ENCODE data around the gene ADGRD1.
A peak's percentile ranks its signal among the peaks of the same experiment; 100 is the strongest.

ADGRD1 gene

DNA sequence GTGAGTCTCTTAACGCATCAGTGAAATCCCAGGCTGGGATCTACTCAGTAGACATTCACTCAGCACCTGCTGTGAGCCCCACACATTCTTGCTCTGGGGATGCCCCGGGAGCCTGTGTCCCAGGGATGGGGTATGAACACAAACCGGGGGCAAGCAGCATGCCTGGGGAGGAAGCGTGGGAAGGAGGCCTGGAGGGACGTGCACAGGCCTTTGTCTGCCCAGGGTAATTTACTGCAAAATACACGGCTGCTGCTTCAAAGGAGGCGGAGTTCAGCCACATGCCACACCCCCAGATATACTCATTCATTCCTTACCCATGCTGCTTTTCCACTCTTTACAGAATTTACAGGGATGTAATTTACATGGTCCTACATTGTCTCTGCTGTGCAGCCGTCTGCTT is 187.8 kb downstream of the ADGRD1 start:
- no peak for DNase-seq

DNA sequence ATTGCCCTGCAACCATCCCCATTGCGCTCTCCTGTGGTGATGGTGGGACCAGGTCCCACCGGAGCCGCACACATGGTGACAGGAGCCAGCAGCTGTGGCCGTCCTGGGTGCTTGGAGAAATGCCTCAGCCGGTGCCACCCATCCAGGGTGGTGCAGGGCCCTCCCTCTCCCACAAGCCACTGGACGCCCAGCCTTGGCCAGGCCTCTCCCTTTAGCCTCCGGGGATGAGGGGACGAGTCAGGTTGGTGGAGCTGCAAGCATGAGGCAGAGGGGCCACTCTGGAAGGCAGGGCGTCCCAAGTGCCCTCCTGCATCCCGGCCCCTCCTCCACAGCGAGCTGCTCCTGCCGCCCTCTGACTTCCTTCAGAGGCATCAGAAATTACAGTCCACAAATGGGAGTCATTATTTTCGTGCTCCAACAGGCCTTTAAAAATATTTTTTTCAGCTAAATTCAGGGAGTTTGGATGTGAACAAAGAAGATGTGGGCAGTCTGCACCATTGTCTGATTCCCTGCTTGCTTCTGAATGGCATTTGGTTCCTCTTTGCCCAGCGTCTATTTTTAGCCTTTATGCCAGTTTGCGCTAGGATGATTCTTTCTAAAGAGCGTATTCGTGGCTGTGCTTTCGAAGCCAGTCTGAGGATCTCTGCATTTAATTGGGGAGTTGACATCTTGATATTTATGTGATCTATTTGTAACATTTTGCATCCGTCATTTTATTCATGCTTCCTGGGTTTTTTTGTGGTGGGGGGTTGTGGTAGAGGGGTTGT is 189.4 kb downstream of the ADGRD1 start:
- DNase-seq, result no peak

DNA sequence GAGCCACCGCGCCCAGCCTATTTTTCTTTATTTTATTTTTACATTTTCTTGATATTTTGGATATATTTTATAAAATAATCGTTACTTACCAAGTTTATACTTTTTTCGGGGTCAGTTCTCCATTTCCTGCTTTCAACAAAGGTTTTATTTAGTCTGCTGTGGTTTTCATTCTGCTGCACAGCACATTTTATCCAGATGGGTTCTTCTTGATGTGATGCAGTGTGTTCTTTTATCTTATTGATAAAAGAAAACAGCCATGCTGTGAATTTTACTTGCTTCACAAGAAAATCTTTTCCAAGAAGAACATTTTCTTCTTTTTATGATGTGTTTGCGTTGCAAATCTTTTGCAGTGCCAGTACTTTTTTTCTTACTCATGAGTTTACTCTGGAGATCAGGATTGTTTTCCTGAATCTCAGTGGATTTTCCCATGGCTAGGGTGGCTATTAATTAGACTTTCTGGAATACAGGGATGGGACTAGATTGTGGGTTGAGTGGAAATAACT is 192.5 kb downstream of the ADGRD1 start:
- no peak for DNase-seq

DNA sequence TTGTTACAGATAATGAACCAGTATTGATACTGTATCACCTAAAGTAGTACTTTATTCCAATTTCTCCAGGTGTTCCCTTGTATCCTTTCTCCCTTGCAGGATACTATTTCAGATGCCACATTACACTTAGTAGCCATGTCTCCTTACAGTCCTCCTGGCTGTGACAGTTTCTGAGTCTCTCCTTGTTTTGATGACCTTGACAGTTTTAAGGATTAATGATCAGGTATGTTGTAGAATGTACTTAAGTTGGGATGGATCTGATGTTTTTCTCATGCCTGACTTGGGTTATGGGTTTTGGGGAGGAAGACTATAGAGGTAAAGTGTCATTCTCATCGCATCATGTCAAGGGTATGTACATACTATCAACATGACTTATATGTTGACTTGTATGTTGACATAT is 193.6 kb downstream of the ADGRD1 start:
- no peak for DNase-seq

DNA sequence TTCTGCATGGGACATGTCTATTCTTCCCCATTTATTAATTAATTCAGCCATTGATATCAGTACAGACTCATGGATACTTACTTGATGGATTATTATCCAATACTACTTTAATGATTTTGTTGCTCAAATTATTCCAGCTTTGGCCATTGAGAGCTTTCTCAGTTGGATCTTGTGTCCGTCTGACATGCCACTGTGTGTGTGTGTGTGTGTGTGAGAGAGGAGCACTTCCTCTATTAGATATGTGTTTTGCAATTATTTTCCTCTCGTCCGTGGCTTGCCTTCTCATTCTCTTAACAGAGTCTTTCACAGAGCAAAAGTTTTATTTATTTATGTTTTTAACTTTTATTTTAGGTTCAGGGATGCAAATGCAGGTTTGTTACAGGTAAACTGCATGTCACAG is 194.2 kb downstream of the ADGRD1 start:
- no peak for DNase-seq

DNA sequence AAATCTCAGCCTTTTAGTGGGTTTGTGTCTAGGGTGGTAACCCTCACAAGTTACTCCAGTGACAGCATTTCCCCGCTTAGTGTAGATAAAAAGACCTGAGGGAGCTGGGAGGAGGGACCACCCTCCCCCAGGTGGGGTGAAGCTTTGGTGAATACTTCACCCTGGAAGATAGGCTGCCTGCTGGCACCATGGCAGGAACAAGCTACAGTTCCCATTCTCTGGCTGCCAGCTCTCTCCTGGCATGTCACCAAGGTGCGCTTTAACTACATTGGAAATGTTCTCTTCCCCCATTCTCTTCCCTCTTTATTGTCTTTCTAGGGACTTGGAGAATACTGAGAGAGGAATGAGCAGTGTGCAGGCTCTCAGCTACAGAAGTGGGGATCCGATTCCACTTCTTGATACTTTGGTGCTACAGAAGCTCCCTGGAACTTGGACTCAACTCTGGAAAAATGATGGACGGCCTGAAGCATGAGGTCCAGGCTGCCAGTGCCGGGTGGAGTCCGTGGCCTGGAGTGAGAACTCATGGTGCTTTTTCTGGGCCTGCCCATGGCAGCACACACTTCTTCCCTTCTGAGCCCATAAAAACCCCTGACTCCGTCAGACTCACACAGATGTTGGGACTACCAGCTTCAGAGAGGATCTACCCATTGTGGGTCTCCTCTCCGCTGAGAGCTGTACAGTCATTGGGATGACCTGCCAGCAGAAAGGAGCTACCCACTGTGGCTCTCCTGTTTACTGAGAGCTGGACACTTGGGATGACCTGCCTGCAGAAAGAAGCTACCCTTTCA is 198.0 kb downstream of the ADGRD1 start:
- no peak for DNase-seq

DNA sequence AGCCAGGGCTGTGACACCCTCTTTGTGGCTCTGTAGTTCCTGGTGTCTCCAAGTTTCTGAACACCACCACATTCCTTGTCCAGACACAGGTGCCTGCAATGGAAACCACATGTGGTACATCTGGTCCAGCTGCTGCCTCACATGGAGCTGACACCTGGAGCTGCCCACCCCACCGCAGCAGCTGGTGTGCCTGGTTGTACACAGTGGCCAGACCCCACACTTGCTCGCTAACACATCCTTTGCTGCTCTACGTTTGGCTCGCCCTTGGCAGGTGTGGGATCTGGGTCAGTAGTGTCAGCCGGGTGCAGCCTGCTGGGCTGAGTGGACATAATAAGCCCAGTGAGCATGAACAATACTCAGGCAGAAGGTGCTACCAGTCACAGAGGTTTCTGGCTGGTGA is 198.9 kb downstream of the ADGRD1 start:
- no peak for DNase-seq

DNA sequence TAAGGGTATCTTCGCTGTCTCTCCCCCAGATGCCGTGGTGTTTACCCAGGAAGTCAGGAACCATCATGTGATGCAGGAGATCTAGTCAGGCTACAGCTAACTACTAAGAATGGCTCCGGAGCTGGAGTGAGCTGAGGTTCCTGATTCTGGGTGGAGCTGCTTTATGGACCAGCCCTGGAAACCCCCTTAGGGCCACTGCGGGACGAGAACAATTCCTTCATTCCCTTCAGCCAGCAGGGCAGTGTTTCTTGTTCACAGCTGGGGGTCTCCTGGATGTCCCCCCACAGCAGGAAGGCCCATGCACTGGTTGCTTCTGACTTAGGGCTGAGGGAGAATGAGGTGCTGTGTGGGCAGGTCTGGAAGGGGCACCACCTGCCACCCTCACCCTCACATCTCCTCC is 199.3 kb downstream of the ADGRD1 start:
- DNase-seq, result no peak

DNA sequence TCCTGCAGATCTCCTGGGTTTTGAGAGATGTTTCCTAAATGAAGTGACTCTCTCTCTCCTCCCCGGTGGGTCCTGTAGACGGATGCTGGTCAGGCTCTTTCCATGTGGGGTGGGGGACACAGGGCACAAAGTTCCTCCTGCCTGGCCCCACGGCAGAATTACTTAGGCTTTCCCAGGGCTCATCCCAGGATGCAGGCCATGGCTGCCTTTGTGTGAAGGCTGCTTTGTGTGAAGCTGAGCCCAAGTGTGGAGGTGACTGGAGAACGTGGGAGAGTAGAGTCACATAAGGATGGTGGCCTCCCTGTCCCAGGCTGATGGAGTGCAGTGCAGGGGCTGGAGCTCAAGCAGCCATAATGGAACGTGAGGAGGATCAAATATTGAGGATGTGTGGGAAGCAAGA is 200.2 kb downstream of the ADGRD1 start:
- DNase-seq, result no peak

DNA sequence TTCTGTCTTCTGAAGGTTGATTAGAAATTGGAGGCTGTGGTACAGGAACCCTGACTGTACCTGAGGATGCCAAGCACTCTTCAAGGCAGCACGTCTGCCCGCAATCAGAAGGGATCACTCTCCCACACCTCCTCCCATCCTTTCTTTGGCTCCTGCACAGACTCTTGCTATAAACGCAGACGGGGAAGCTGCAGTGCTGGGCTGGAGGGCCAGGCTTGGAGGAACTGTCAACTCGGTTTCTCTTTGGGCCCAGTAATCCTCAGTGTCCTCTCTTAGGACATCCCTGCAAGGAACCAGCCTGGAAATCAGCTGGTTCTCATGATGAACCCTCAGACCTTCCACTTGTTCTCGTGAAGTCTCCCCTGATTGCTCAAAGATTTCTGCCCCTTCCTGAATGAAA is 201.4 kb downstream of the ADGRD1 start:
- no peak for DNase-seq

DNA sequence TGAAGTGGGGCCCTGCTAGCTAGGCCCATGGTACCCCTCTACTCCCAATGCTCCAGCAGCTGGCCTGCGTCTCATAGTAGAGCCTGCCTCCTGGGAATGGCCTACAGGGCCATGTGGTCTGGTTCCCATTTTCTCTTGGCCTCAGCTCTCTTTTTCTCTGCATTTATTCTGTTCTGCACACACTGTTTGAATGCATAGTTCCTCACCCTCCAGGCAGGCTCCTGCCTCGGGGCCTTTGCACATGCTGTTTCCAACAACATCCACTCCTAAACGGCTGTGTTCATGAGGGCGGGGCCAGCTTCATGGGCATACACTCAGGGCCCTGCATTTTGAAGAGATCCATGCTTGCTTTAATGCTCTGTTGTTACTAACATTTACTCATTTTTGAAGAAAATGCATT is 204.0 kb downstream of the ADGRD1 start:
- DNase-seq, result no peak

DNA sequence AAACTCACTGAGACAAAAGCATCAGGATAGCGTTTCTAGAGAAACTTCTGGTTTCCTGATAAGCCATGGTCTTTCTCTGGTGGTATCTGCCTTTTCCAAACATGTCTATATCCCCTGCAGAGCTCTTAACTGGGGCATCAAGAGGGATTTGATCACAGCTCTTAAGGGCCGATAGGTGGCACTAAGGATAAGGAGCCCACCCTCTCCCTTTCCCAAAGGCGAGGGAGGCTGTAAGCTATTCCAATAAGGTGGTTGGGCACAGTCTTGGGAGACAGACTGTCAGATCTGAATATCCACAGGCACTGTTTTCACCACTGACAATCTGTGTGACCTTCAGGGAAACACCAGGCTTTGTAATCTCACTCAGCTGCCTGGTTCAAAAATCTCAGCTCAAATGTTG is 206.0 kb downstream of the ADGRD1 start:
- DNase-seq, result peak; percentile 3

DNA sequence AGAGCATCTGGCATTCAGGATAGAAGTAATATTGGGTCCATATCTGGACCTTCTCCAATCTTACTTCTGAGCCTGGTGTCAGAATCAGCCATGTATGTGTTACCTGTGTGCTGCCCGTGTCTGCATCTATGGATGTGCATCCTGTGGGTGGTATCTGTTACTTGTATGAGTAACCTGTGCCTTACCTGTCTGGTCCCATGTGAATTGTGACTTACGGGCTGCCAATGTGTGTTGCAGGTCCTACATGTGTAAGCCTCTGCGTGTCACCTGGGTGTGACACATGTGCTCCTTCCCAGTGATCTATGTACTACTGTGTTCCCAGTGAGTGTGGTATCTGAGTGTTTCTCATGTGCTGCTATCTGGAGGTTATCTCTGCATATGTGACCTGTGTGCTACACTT is 208.4 kb downstream of the ADGRD1 start:
- DNase-seq, result no peak

DNA sequence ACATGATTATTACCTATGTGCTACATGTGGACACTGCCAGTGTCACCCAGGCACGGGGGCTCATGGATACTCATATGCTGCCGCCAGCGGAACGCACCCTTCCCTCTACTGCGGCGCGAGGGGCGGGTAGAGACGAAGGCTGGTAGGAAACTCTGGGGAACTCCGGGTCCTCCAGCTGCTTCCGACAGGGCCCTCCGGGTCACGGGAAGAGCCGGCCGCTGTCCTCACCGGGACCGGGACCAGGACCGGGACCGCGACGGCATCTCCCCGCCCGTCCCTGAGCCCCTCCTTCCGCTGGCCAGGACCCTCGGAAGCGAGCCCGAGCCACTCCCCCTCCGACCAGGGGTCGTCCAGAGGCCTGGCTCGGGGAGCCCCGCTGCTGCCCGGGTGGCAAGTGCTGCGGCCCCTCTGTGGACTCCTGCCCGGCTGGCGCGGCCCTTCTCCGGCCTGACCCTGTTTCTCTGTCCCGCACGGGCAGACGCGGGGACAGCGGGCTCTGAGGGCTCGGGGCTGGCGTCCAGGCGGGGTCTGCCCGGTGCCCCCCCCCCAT is 209.6 kb downstream of the ADGRD1 start:
- DNase-seq, result no peak

DNA sequence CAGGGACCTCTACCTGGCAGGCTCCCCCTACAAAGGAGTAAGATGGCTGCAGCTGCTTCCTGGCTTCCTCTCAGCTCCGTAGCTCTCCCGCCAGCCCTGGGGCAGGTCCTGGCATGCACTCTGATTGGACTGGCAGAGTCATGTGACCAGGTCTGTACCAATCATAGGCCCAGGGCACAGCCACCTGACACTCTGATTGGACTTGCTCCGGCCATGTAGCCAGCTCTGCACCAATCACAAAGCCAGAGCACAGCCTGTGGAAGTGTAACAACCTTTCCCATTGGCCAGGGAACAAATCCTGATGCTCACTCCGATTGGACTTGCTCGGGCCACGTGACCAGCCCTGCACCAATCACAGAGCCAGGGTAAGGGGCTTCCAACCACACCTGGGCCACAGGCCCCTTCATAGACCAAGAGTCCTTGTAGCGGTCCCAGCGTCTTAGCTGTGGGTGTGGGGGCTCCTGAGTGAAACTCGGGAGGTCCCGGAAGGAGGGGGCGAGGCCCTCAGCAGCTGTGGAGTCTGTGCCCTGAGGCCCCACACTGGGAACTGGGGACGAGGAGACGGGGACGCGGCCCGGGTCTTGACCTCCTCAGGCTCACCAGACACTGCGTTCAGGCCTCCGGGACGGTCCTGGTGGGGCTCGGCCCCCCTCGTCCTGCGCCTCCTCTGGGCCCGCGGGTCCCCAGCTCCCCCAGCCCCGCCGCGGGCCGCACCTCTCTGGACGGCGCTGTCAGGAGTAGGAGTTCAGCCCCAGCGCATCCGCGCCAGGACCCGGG is 210.6 kb downstream of the ADGRD1 start:
- DNase-seq, result no peak

DNA sequence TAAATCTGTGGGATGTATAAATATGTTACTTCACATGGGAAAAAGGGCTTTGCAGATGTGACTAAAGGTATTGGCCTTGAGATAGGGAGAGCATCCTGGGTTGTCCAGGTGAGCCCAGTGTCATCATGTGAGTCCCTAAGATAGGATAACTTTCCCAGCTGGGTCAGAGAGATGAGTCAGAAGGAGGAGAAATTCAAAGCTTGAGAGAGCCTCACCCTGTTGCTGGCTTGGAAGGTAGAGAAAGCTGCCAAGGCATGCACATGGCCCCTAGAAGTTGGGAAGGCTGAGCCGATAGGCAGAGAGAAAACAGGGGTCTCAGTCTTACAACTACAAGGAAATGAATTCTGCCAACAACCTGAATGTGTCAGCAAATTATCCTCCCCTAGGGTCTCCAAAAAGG is 213.0 kb downstream of the ADGRD1 start:
- no peak for DNase-seq

DNA sequence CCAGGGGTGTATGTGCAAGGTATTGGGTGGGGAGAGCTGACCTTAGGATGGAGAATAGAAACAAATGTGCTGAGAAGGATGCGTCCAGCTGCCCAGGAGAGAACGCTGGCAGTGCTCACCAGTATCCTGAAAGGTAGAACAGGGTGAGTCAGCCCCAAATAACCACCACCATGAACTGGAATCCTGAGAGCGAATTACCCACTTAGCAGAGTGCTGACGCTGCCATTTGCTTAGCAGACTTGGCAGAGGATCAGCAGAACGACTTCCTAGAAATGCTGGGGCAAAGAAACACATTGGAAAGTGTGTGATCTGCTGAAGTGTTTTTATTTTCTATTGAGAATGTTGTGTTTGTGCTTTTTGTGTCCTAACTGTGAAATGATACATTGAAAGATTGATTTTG is 213.6 kb downstream of the ADGRD1 start:
- DNase-seq, result peak; percentile 20

DNA sequence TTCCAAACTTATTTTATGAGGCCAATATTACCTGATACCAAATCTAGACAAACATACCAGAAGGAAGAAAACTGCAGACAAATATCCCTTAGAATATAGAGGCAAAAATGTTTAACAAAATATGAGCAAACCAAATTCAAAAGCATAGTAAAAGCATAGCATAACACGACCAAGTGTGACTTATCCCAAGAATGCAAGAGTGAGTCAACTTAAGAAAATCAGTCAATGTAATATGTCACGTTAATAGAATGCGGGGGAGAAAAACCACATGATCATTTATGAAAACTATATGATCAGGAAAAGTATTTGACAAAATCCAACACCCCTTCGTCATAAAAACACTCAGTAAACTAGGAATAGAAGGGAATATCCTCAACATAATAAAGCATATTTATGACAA is 217.3 kb downstream of the ADGRD1 start:
- no peak for DNase-seq

DNA sequence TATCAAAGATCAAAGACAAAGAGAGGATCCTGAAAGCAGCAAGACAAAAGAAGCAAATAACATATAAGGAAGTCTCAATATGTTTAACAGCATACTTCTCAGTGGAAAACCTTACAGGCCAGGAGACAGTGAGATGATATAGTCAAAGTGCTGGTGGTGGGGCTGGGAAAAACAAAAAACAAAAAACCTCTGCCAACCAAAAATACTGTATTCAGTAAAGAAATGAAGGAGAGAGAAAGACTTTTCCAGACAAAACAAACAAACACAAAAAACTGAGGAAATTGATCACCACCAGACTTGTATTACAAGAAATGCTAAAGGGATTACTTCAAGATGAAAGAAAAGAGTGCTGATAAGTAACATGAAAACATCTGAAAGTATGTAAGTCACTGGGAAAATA is 221.2 kb downstream of the ADGRD1 start:
- no peak for DNase-seq

DNA sequence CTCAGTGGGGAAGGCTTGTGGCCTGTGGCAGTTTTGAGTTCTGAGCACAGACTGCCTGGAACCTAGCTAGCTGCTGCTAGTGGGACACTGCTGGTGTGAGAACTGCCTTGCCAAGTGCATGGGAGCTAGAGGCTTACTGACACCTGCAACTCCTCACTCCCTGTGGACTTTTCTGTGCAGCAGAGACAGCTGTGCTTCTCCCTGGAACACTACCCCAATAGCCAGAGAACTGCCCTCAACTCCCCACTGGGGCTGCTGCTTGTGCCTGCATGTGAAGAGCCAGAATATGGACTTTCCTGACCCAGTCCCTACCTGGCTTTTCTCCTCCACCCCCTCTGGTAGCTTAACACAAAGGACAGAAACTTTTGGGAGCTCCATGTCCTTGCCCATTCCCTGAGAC is 222.6 kb downstream of the ADGRD1 start:
- no peak for DNase-seq

DNA sequence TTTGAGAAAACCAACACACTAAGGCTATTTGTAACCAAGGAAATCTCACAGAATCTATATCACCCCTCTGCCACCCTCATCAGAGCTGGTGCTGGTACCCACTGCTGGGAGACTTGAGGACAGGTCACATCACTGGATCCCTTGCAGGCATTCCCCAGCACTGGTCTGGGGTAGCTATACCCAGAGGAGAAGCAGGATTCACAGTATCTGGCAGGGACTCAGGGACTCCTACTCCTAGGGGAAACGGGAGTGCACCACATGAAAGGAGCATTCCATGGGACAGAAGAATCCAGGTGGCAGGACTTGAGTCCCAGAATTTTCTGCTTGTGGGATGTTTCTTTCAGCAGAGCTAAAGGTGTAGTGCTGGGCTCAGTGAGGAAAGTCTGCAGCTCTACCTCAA is 223.2 kb downstream of the ADGRD1 start:
- no peak for DNase-seq

DNA sequence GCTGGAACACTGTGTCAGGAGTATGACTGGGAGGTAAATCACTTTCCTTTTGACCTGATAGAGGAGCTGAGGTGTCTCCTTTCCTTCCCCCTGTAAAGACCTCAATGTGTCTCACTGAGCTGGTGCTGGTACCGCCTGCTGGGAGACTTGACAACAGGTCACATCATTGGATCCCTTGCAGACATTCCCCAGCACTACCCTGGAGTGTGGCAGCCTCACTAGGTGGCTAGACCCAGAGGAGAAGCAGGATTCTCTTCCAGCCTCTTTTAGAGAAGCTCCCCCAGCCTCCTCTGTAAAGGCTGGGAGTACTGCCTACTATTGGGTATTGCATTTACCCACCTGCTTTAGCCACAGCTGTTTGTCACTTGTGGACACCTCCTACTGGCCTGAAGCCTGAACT is 223.9 kb downstream of the ADGRD1 start:
- no peak for DNase-seq

DNA sequence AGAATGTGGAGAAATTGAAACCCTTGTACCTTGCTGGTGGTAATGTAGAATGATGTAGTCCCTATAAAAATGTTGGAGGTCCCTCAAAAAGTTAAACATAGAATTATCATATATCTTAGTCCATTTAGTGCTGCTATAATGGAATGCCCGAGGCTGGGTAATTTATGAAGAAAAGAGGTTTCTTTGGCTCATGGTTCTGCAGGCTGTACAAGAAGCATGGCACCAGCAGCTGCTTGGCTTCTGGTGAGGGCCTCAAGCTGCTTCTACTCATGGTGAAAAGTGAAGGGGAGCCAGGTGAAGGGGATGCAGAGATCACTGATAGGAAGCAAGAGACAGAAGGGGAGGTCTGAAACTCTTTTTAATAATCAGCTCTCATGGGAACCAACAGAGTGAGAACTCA is 233.9 kb downstream of the ADGRD1 start:
- DNase-seq, result no peak

Measured in NCI-H1092 treated with DMSO at 0.1 percent for 48 hours (cell line).